Measurements from ENCODE around the gene NARS2. TPM values are rescaled to one million over a fixed set of nuclear protein-coding genes. Genes with fewer than 3 reads are reported as not detected.
"Not testable (repeated sequence)": the region's sequence is repeated elsewhere in the genome, so short reads cannot be mapped to it uniquely, and the experiment has no call there.

Gene NARS2
- total RNA-seq, 1 donor = 37.1 TPM

- no peak for TF ChIP-seq CTCF (IDR thresholded peaks at IDR 0.05; ENCODE audit: insufficient read depth, low read depth, low read length)
- H3K4me3 ChIP-seq (ENCODE audit: low read depth, low read length) = no peak overlapping the region
- no peak for DNase-seq (ENCODE audit: low read depth)
Measured at GRCh38 chr11:78514922-78515502, 59.7 kb downstream of the NARS2 start.

- DNase-seq (ENCODE audit: low read depth); H3K4me3 ChIP-seq (ENCODE audit: low read depth, low read length): not testable (repeated sequence)
Measured at GRCh38 chr11:78513085-78513484, 61.6 kb downstream of the NARS2 start.

- H3K4me3 ChIP-seq (ENCODE audit: low read depth, low read length) = no peak overlapping the region
- no peak for TF ChIP-seq CTCF (IDR thresholded peaks at IDR 0.05; ENCODE audit: insufficient read depth, low read depth, low read length)
- DNase-seq (ENCODE audit: low read depth) = no peak
Measured at GRCh38 chr11:78510597-78510996, 64.1 kb downstream of the NARS2 start.

GRCh38 chr11:78510025-78510596 lies 64.6 kb downstream of the NARS2 start:
- DNase-seq (ENCODE audit: low read depth) = no peak
- H3K4me3 ChIP-seq (ENCODE audit: low read depth, low read length) = no peak overlapping the region
- no peak for TF ChIP-seq CTCF (IDR thresholded peaks at IDR 0.05; ENCODE audit: insufficient read depth, low read depth, low read length)

- no peak for DNase-seq (ENCODE audit: low read depth)
- TF ChIP-seq CTCF (IDR thresholded peaks at IDR 0.05; ENCODE audit: insufficient read depth, low read depth, low read length) = no peak
- H3K4me3 ChIP-seq (ENCODE audit: low read depth, low read length) = no peak overlapping the region
Measured at GRCh38 chr11:78504708-78505107, 70.0 kb downstream of the NARS2 start.

- H3K4me3 ChIP-seq (ENCODE audit: low read depth, low read length) = no peak overlapping the region
- no peak for TF ChIP-seq CTCF (IDR thresholded peaks at IDR 0.05; ENCODE audit: insufficient read depth, low read depth, low read length)
- DNase-seq (ENCODE audit: low read depth) = no peak
Measured at GRCh38 chr11:78504181-78504580, 70.5 kb downstream of the NARS2 start.

GRCh38 chr11:78499971-78500370 lies 74.7 kb downstream of the NARS2 start:
- no peak for TF ChIP-seq CTCF (IDR thresholded peaks at IDR 0.05; ENCODE audit: insufficient read depth, low read depth, low read length)
- no peak overlapping the region for H3K4me3 ChIP-seq (ENCODE audit: low read depth, low read length)
- DNase-seq (ENCODE audit: low read depth) = no peak
